Measurements from ENCODE around the gene KIF9.

DNA sequence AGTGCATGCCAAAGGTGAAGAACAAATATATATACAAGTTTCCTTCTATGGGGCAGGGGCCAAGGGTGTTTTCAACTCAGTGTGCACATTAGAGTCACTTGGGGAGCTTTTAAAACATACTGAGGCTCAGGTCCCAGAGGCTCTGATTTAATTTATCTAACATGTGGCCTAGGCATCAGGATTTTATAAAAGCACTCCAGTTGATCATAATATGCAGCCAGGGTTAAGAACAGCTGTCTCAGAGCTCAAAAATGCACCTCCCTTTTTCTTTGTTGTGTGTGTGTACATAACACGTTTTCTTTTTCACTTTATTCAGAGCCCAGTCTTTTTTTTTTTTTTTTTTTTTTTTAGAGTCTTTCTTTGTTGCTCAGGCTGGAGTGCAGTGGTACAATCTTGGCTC lies 60.8 kb downstream of the KIF9 start:
- TF ChIP-seq POLR2AphosphoS5 (IDR thresholded peaks at IDR 0.05) (no peak), POLR2A (IDR thresholded peaks at IDR 0.05) (no peak)
- TF ChIP-seq, protein P1, sequence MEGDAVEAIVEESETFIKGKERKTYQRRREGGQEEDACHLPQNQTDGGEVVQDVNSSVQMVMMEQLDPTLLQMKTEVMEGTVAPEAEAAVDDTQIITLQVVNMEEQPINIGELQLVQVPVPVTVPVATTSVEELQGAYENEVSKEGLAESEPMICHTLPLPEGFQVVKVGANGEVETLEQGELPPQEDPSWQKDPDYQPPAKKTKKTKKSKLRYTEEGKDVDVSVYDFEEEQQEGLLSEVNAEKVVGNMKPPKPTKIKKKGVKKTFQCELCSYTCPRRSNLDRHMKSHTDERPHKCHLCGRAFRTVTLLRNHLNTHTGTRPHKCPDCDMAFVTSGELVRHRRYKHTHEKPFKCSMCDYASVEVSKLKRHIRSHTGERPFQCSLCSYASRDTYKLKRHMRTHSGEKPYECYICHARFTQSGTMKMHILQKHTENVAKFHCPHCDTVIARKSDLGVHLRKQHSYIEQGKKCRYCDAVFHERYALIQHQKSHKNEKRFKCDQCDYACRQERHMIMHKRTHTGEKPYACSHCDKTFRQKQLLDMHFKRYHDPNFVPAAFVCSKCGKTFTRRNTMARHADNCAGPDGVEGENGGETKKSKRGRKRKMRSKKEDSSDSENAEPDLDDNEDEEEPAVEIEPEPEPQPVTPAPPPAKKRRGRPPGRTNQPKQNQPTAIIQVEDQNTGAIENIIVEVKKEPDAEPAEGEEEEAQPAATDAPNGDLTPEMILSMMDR (IDR thresholded peaks at IDR 0.05 in 8 of 11, conservative IDR thresholded peaks at IDR 0.05 in 3 of 11), result no peak
